Memory B cell (primary cell): ENCODE measurements around the gene ING5.
"Not testable (repeated sequence)": the region's sequence is repeated elsewhere in the genome, so short reads cannot be mapped to it uniquely, and the experiment has no call there.

Source experiments
- ATAC-seq: fragments of 150-1000 bp; cut with Tn5 transposase; 2 replicates; pipeline ENCODE4 v1.10.0; 2021; ENCODE audit warnings: low read depth, mild to moderate bottlenecking, moderate library complexity
- DNase-seq, 2 donors: peaks; one replicate each; pipeline ENCODE4 v3.0.0; 2022; ENCODE audit warnings: low spot score in 2 of 2
- H3K27ac Mint-ChIP-seq: one replicate; pipeline ENCODE4 v1.8.0; 2022; ENCODE audit warnings: mild to moderate bottlenecking, moderate library complexity, mixed read lengths
- H3K27me3 Mint-ChIP-seq: one replicate; pipeline ENCODE4 v1.8.0; 2022; ENCODE audit warnings: mixed read lengths
- H3K36me3 Mint-ChIP-seq: one replicate; pipeline ENCODE4 v1.8.0; 2022; ENCODE audit warnings: mild to moderate bottlenecking, mixed read lengths
- H3K4me1 Mint-ChIP-seq: one replicate; pipeline ENCODE4 v1.8.0; 2022; ENCODE audit warnings: mixed read lengths
- H3K4me3 Mint-ChIP-seq: one replicate; pipeline ENCODE4 v1.8.0; 2022; ENCODE audit warnings: mild to moderate bottlenecking, moderate library complexity, mixed read lengths
- H3K9me3 Mint-ChIP-seq: one replicate; pipeline ENCODE4 v1.8.0; 2022; ENCODE audit warnings: mixed read lengths

ING5 gene

DNA sequence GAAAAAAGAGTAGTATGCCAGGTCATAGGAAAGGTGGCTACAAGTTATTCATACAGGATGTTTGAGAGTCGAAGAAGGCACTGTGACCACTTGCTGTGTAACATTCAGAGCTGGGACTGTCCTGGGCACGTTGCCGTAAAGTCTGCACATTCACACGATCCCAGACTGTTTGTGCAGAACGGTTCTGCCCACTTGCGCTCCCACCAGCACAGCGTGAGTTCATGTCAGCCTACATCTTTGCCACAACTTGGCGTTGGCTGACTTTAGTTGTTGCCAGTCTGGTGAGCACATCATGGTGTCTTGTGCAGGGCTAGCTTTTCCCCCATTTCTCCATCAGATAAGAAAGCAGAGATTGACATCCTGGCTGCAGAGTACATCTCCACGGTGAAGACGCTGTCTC, 7.0 kb downstream of the ING5 start:
- no peak for ATAC-seq
- peaks cover 8% of the 10 kb centered on the region for H3K4me1 Mint-ChIP-seq
- no peak for DNase-seq
- H3K9me3 Mint-ChIP-seq, result no peaks in the 10 kb centered on the region
- H3K27me3 Mint-ChIP-seq, result no peaks in the 10 kb centered on the region
- H3K27ac Mint-ChIP-seq, result no peak overlapping the region
- no peak overlapping the region for H3K4me3 Mint-ChIP-seq
- H3K36me3 Mint-ChIP-seq, result peaks cover 30% of the 10 kb centered on the region

DNA sequence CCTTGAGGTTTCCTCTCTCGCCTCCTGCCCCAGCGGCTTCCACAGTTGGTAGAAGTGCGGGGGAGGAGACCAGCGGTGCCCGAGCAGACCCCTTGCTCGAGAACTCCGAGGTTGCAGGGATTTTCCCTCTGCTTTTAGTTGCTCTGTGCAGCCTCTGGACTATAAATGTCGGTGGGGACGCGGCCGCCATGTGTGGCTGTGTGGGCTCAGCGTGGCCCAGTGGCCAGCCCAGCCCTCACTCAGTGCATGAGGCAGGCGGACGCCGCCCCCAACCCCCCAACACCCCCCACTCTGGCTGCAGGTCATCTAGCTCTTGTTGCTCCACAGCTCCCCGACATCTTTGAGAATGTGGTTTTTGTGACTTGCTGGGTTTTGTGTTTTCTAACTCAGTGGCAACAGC, 17.3 kb downstream of the ING5 start:
- Mint-ChIP-seq H3K27me3 (no peaks in the 10 kb centered on the region), H3K4me3 (no peak overlapping the region), H3K9me3 (no peaks in the 10 kb centered on the region), H3K36me3 (peaks cover 39% of the 10 kb centered on the region), H3K27ac (no peak overlapping the region), H3K4me1 (no peaks in the 10 kb centered on the region)
- no peak for DNase-seq
- ATAC-seq, result no peak

DNA sequence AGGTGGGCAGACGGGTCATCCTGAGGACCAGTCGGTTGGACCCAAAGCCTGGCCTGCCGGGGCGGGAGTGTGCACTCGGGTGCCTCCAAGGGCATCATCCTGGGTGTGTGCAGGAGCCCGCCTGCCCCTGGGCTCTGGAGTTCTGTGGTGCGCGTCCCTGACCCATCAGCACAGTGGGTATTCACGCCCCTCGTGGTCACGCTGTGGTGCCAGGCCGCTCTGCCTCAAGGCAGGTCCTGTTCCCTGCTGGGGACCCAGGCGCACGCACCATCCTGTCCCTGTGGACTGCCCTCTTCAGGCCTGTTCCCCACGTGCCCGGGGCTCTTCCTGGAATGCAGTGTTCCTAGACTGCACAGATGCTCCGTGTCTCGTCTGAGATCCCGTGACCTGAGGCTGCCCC, 18.3 kb downstream of the ING5 start:
- no peak for DNase-seq
- Mint-ChIP-seq H3K27me3 (no peaks in the 10 kb centered on the region), H3K27ac (no peak overlapping the region), H3K4me3 (no peak overlapping the region), H3K36me3 (peaks cover 35% of the 10 kb centered on the region), H3K9me3 (no peaks in the 10 kb centered on the region), H3K4me1 (no peaks in the 10 kb centered on the region)
- no peak for ATAC-seq

DNA sequence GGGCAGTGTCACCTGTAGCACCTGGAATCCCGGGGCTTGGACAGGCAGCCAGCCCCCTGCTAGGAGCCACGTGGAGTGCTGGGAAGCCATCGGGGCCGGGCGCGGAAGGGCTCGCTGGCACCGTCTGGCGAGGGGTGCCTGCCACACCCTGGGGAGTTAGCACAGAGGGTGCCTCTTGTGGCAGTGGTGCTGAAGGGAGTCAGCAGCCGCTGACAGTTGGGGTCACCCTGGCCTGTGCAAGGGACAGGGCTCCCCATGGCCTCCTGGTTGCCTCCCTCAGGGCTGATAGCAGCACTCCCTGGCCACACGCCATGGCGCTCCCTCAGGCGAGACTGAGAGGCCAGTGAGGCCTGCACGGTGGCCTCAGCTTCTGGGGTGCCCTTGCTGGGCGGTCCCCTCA, 18.7 kb downstream of the ING5 start:
- no peaks in the 10 kb centered on the region for H3K27me3 Mint-ChIP-seq
- no peak overlapping the region for H3K4me3 Mint-ChIP-seq
- ATAC-seq, result no peak
- no peaks in the 10 kb centered on the region for H3K4me1 Mint-ChIP-seq
- H3K36me3 Mint-ChIP-seq, result peaks cover 37% of the 10 kb centered on the region
- no peaks in the 10 kb centered on the region for H3K9me3 Mint-ChIP-seq
- DNase-seq, result no peak
- no peak overlapping the region for H3K27ac Mint-ChIP-seq

DNA sequence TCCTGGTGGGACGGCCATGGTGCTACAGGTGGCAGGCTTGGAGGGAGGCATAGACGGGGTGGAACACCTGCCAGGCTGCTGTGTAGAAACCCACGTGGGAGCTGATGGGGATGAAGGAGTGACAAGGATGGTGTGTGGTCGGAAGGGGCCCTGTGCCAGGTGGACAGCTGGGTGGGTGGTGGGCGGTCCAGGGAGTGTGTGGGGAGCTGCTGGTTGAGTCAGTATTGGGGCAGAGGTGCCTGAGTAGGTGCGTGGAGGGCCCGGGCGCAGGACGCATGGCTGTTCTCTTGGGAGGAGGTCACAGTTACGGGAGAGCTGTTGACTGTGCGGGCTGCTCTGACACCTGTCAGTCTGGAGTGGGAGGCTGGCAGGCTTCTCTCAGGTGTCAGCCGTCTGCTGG, 20.0 kb downstream of the ING5 start:
- Mint-ChIP-seq H3K4me1 (no peaks in the 10 kb centered on the region), H3K9me3 (no peaks in the 10 kb centered on the region), H3K4me3 (no peak overlapping the region), H3K36me3 (peaks cover 36% of the 10 kb centered on the region), H3K27ac (no peak overlapping the region), H3K27me3 (no peaks in the 10 kb centered on the region)
- no peak for DNase-seq
- no peak for ATAC-seq

DNA sequence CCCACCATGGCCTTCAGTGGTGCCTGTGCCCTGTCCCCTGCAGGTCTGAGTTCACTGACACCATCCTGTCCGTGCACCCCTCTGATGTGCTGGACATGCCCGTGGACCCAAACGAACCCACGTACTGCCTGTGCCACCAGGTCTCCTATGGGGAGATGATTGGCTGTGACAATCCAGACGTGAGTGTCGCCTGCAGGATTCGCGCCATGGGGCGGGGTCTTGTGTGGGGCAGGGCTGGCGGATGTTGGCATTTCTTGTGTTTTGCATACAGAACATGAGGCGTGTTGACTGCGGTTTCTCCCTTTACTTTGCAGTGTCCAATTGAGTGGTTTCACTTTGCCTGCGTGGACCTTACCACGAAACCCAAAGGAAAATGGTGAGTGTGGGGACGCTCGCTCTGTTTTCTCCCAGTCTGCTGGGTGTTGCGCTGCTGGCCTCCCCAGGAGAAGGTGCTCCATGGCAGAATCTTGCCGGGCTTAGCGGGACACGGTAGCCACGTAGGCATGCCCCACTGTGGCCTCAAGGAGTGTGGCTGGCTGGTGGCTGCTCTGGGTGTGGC, 21.1 kb downstream of the ING5 start:
- Mint-ChIP-seq H3K4me3 (no peak overlapping the region), H3K36me3 (peaks cover 33% of the 10 kb centered on the region), H3K9me3 (no peaks in the 10 kb centered on the region), H3K27me3 (no peaks in the 10 kb centered on the region), H3K27ac (no peak overlapping the region), H3K4me1 (no peaks in the 10 kb centered on the region)
- DNase-seq (no peak), ATAC-seq (no peak)

DNA sequence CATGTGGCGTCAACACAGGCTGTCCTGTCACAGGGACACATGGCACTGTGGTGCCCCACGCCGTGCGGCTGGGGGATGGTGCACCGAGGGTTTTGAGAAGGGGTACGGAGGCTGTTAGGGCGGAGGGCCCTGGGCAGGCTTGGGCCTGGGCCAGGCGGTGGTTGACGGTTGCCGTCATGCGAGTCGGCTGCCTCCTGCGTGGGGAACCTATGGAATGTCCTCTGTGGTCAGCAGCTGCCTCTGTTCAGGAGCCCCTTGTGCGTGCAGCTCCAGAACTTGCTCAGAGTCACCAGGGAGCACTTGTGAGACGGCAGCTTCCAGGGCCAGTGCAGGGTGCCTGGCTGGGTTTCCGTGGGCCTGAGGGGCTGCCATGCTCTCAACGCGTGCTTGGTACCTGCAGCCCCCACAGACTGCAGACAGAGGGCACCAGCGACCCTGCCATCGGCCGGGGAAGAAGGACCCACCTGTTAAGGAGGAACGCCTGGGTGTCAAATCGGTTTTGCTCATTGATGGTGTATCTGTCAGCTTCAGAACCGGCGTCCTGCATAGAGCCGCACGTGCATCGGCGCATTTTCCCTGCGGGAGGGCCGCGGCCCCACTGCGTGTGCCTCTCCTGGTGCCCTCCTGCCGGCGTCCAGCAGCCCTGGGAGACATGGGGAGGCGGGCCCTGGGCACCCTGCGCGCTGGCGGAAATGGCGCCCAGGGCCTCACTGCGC, 22.6 kb downstream of the ING5 start:
- Mint-ChIP-seq H3K4me3 (no peak overlapping the region), H3K36me3 (peaks cover 29% of the 10 kb centered on the region), H3K9me3 (no peaks in the 10 kb centered on the region), H3K27ac (no peak overlapping the region), H3K27me3 (no peaks in the 10 kb centered on the region), H3K4me1 (no peaks in the 10 kb centered on the region)
- DNase-seq (no peak), ATAC-seq (no peak)

DNA sequence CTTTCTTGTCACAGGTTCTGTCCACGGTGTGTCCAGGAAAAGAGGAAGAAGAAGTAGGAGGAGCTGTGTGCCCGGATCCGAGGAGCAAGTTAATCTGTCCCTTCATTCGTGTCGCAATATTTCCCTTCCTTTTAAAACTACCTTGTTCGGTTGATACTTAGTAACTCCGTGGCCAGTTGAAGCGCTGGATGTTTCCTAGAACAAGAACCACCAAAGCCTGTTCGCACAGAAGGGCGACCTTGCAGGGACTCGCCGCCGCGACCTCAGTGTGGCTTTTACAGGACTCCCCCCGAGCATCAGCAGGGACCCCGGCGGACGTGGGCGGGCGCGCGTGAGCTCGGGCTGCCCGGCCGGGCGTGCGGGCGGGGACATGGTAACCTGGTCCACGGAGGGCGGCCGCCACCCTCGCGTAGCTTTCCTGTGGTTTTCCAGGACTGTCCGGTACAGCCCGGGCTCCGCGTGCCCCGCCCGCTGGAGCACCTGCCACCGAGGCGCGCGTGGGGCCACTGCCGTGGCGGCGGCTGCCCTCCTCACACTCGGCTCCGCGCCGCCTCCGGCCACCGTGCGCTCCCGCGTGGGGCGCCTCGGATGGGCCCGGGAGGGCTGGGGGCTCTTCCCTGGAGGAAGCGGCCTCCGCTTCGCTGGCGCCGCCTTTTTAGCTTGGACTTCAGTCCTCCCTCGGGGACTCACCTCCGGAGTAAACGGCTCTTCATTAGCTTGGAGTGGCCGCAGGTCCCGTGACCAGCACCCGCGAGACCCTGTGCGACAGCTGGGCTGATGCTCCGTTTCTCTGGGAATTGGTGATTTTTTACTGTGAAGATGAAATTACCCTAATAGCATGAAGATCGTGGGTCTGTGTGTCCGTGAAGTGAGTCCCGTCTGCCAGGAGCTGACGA, 23.4 kb downstream of the ING5 start:
- Mint-ChIP-seq H3K4me1 (peaks cover 5% of the 10 kb centered on the region), H3K27me3 (no peaks in the 10 kb centered on the region), H3K9me3 (no peaks in the 10 kb centered on the region), H3K27ac (peak overlapping the region; percentile 59), H3K36me3 (peaks cover 28% of the 10 kb centered on the region), H3K4me3 (no peak overlapping the region)
- no peak for DNase-seq
- ATAC-seq, result no peak

DNA sequence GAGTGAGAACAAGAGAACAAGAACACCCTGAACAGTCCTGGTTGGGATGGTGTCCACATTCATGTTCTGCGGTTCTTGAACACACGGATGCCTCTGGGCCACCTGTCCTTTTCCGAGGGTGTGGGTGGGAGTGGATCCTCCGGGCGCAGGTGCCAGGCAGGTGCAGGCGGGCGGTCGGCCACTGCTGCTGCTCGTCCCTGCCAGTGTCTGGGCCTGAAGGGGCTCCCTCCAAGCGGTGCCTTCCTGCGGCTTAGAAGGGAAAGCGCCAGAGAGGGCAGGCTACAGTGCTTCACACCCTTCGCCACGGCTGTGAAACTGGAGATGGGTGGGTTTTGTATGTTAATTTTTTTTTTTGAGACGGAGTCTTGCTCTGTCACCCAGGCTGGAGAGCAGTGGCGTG, 24.6 kb downstream of the ING5 start:
- Mint-ChIP-seq H3K4me3 (no peak overlapping the region), H3K27ac (no peak overlapping the region), H3K27me3 (no peaks in the 10 kb centered on the region), H3K36me3 (peaks cover 22% of the 10 kb centered on the region), H3K4me1 (peaks cover 5% of the 10 kb centered on the region), H3K9me3 (no peaks in the 10 kb centered on the region)
- no peak for ATAC-seq
- DNase-seq, result no peak

DNA sequence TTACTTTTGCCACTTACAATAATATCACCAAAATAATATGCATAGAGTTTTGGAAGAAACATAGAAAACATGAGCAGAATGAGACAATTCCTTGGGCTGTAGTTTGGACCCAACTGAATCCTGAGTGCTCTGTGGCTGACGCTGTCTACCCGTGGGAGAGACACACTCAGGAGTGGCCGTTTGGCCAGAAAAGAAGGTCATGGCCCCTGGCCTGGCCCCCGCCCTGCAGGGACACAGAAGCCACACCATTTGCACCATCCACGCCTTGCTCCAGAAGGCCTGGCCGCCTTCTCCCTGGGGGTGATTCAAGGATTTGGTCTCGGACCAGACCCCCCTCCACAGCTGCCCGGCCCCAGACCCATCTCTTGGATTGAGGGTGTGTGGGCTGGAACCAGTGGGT, 26.2 kb downstream of the ING5 start:
- Mint-ChIP-seq H3K27me3 (no peaks in the 10 kb centered on the region), H3K9me3 (no peaks in the 10 kb centered on the region), H3K4me3 (no peak overlapping the region), H3K4me1 (peaks cover 10% of the 10 kb centered on the region), H3K27ac (no peak overlapping the region), H3K36me3 (peaks cover 18% of the 10 kb centered on the region)
- DNase-seq, result no peak
- ATAC-seq, result no peak

DNA sequence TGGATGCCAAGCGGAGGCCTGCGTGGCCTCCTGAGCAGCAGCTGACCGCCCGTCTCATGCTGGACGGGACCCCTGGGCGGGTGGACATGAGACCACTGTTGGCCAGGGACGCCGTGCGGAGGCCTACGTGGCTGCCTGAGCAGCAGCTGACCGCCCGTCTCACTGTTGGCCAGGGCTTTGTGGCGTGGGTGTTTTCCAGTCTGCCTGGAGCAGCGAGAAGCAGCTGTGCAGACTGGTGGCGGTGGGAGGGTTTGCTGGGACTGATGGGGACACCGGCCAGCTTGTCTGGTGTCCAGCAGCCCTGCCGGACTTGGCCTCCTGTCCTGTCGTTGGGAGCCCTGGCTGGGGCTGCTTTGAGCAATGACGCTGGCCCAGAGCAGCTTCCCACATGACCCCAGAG, 26.8 kb downstream of the ING5 start:
- Mint-ChIP-seq H3K4me1 (peaks cover 10% of the 10 kb centered on the region), H3K9me3 (no peaks in the 10 kb centered on the region), H3K4me3 (no peak overlapping the region), H3K36me3 (peaks cover 12% of the 10 kb centered on the region), H3K27me3 (no peaks in the 10 kb centered on the region), H3K27ac (no peak overlapping the region)
- no peak for DNase-seq
- ATAC-seq, result no peak

DNA sequence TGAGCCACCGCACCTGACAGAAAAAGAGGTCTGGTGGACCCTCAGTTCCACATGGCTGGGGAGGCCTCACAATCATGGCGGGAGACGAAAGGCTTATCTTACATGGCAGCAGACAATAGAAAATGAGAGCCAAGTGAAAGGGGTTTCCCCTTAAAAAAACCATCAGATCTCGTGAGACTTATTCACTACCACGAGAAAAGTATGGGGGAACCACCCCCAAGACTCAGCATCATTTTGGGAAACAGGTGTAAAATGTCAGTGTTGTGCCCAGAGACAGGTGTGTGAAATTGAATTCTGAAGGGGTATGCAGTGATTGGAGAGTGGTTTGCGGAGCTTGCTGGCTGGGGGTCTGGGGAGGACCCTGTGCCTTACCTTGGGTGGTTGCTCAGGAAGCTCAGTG, 28.0 kb downstream of the ING5 start:
- H3K27ac Mint-ChIP-seq, result no peak overlapping the region
- H3K4me1 Mint-ChIP-seq, result peaks cover 10% of the 10 kb centered on the region
- H3K27me3 Mint-ChIP-seq, result no peaks in the 10 kb centered on the region
- no peaks in the 10 kb centered on the region for H3K9me3 Mint-ChIP-seq
- H3K4me3 Mint-ChIP-seq, result no peak overlapping the region
- DNase-seq, result no peak
- H3K36me3 Mint-ChIP-seq, result peaks cover 6% of the 10 kb centered on the region
- ATAC-seq, result no peak

DNA sequence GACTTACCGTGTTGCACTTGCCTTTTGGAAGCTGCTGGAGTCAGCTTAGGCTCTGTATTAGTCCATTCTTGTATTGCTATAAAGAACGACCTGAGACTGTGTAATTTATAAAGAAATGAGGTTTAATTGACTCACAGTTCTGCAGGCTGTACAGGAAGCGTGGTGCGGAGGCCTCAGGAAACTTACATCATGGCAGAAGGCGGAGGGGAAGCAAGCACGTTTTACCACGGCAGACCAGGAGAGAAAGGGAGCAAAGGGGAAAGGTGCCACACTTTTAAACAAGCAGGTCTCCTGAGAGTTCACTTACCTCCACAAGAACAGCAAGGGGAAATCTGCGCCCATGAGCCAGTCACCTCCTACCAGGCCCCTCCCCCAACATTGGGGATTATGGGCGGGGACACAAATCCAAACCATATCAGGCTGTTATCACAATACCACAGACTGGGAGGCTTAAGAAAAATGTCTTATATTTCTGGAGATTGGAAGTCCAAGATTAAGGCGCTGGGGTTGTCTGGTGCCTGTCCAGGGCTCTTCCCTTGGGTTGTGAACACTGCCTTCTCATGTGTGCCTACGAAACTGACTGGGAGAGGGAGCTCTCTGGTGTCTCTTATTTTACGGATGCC, 28.9 kb downstream of the ING5 start:
- ATAC-seq, result no peak
- H3K36me3 Mint-ChIP-seq, result peaks cover 2% of the 10 kb centered on the region
- no peak for DNase-seq
- H3K27me3 Mint-ChIP-seq, result no peaks in the 10 kb centered on the region
- no peaks in the 10 kb centered on the region for H3K9me3 Mint-ChIP-seq
- H3K27ac Mint-ChIP-seq, result no peak overlapping the region
- no peak overlapping the region for H3K4me3 Mint-ChIP-seq
- peaks cover 10% of the 10 kb centered on the region for H3K4me1 Mint-ChIP-seq

DNA sequence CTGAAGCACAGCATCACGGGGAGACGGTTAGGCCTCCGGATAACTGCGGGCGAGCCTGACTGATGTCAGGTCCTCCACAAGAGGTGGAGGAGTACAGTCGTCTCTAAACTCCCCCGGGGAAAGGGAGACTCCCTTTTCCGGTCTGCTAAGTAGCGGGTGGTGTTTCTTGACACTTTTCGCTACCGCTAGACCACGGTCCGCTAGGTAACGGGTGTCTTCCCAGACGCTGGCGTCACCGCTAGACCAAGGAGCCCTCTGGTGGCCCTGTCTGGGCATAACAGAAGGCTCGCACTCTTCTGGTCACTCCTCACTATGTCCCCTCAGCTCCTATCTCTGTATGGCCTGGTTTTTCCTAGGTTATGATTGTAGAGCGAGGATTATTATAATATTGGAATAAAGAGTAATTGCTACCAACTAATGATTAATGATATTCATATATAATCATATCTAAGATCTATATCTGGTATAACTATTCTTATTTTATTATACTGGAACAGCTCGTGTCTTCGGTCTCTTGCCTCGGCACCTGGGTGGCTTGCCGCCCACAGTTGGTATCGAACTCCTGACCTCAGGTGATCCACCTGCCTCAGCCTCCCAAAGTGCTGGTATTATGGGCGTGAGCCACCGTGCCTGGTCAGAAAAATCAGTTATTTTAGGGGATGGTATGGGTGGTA, 30.8 kb downstream of the ING5 start:
- H3K27me3 Mint-ChIP-seq, H3K36me3 Mint-ChIP-seq, H3K9me3 Mint-ChIP-seq, ATAC-seq: not testable (repeated sequence)
- DNase-seq, result peak; percentile 28 to 51
- Mint-ChIP-seq H3K4me1 (peaks cover 13% of the 10 kb centered on the region), H3K4me3 (peak overlapping the region; percentile 28), H3K27ac (peak overlapping the region; percentile 68)
